Motor neuron (in vitro differentiated cells): ENCODE measurements around the gene SYT6. TPM values are rescaled to one million over a fixed set of nuclear protein-coding genes. Genes with fewer than 3 reads are reported as not detected.

Experiments
- ATAC-seq, 8 experiments: fragments of 200-7000 bp; cut with Tn5 transposase; replicated peaks in 6 of 8; 2 replicates each; pipeline ENCODE4 v1.8.0; 2021; ENCODE audit warnings: mild to moderate bottlenecking in 8 of 8, moderate library complexity in 8 of 8
- H3K27ac ChIP-seq, 2 donors: fragments of 250-450 bp; sonication (Bioruptor Pico); 2 replicates each; pipeline ENCODE4 v1.9.0; 2021; ENCODE audit warnings: antibody characterized with exemption in 2 of 2, mild to moderate bottlenecking in 2 of 2, moderate library complexity in 1 of 2
- H3K4me1 ChIP-seq, 2 donors: fragments of 250-450 bp; sonication (Bioruptor Pico); replicated peaks in 1 of 2; 2 replicates each; pipeline ENCODE4 v1.6.1; 2021; ENCODE audit warnings: antibody characterized with exemption in 2 of 2, mild to moderate bottlenecking in 2 of 2, moderate library complexity in 1 of 2
- H3K4me3 ChIP-seq, 5 donors: fragments of 250-450 bp; sonication (Bioruptor Pico); 2 replicates each; pipeline ENCODE4 v1.9.0; 2021; ENCODE audit warnings: antibody characterized with exemption in 5 of 5, mild to moderate bottlenecking in 5 of 5, moderate library complexity in 4 of 5
- WGBS, 10 experiments: fragments of 450-650 bp; shearing (Covaris generic); methylation state at CpG; one replicate each; pipeline ENCODE4 v1.0.0; 2022; 5-methylcytosine and 5-hydroxymethylcytosine counted together
- in situ Hi-C, 9 experiments: fragments of 400-800 bp; cut with MboI; loops; one replicate each; pipeline ENCODE4 v1.15.0; 2021; ENCODE audit warnings: low sequenced_read_pairs in 9 of 9, low pct_unique_long_range_greater_than_20kb in 2 of 9; ENCODE audit not compliant: unreplicated experiment in 9 of 9
- total RNA-seq, 8 experiments: library from RNA; unstranded; fragments of 300-600 nt; gene quantifications; 2 replicates each; pipeline versions ENCODE4 v1.2.3 to v1.2.4, GENCODE V29; 2022

Gene SYT6
- total RNA-seq, 8 experiments from 2014 or later, result 0.10 to 13.9 (median 10.7) TPM; not detected in 1

DNA sequence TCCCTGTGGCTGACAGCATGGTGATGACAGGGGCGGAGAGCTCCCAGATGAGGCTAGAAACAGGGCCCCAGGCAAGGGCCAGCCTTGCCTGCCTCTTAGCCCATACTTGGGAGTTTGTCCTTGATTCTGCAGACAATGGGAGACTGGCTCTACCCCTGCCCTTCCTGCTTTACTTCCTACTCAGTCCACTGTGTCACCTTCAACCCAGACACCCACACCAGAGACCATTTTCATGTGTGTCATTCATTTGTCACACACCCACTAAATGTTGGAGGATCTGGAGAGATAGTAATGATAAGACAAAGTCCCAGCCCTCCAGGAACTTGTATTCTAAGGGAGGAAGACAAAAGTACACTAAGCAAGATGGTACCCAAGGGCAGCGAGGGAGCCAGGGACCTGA lies 43.7 kb downstream of the SYT6 start:
- H3K27ac ChIP-seq, result no peak overlapping the region
- ATAC-seq, result peak in 2 of 8 experiments; percentile 15 to 46
- peaks cover 0 to 2% of the 10 kb centered on the region in 2 donors for H3K4me1 ChIP-seq
- in situ Hi-C loops, result no loop called here
- no peak overlapping the region for H3K4me3 ChIP-seq
- WGBS, 10 experiments, result 40 to 100% (median 83%) methylated on average over 1 to 2 of the region's 2 CpGs; no CpG with 5 or more reads in 3 of the 10 experiments

DNA sequence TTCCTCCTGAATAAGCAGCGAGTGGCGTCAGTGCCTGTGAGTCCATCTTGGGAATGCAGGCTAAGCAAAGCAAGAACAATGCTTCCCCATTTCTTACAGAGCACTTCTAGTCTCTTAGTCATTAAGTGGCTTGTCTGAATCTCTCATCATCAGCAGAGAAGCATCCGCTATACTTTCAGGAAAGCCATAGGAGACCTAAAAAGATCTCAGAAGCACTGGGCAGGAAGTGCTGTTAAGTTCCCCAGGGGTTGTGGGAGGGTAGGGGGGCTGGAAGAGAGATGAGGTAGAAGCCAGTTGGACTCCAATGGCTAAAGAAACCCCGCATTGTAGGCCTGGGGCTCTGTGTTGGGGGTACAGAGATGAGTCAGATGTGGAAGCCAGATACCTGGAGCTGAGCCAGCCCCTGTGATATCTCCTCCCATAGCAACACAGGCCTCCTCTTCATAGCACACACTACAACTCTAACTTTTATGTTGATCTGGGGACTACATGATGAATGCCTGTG lies 44.9 kb downstream of the SYT6 start:
- 88 to 100% (median 95%) methylated on average over 1 to 4 of the region's 4 CpGs; no CpG with 5 or more reads in 5 of the 10 experiments for WGBS, 10 experiments
- no peak overlapping the region for H3K4me3 ChIP-seq
- peaks cover 0 to 2% of the 10 kb centered on the region in 2 donors for H3K4me1 ChIP-seq
- ATAC-seq, result peak in 3 of 8 experiments; percentile 12 to 55 (median 49)
- H3K27ac ChIP-seq, result no peak overlapping the region
- in situ Hi-C loops, result no loop called here

DNA sequence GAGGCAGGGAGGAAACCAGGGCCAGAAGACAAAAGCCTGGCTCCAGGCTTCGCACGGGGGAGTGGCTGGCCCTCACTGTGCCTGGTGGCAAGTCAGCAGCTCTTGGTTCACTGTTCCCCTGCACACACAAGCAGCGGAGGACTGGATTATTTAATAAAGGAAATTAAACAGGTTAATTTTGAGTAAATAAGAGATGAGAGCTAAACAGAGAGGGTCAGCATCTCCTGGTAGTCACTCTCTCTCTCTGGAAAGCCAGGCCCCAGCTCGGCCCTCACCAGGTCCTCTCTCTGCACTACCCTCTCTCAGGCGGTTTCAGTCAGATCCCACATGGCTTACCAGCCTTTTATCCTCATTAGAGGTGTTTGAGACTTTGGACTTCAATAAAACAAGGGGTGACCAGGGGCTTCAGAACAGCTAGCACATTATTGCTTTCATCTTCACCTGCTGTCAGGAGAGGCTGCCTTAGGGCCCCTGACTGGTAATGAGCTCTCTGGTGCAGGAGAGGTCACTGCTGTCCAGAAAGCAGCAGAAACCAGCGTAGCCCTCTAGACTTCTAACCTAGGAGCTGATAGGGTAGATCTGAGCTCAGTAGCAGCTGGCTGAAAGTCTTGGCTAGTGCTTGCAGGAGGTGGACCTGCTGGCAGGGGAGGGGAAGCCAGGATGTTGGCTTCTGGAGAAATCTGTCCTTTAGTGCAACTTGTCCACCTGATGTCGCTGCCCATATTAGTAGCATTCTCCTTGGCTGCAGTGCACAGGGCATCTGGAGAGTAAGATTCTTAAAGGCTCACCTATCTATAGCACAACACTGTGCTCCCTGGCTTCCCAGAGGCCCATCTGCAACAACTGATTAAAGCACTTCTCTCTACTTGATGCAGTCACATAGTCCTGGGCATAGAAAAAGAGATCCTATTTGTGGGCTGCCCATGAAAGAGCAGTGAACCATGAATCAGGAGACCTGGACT lies 45.9 kb downstream of the SYT6 start:
- H3K27ac ChIP-seq, result no peak overlapping the region
- peaks cover 0 to 2% of the 10 kb centered on the region in 2 donors for H3K4me1 ChIP-seq
- H3K4me3 ChIP-seq, result no peak overlapping the region
- 42 to 91% (median 83%) methylated on average over 1 to 5 of the region's 7 CpGs; no CpG with 5 or more reads in 4 of the 10 experiments for WGBS, 10 experiments
- peak in 6 of 8 experiments; percentile 23 to 81 (median 45) for ATAC-seq
- in situ Hi-C loops, result no loop called here

DNA sequence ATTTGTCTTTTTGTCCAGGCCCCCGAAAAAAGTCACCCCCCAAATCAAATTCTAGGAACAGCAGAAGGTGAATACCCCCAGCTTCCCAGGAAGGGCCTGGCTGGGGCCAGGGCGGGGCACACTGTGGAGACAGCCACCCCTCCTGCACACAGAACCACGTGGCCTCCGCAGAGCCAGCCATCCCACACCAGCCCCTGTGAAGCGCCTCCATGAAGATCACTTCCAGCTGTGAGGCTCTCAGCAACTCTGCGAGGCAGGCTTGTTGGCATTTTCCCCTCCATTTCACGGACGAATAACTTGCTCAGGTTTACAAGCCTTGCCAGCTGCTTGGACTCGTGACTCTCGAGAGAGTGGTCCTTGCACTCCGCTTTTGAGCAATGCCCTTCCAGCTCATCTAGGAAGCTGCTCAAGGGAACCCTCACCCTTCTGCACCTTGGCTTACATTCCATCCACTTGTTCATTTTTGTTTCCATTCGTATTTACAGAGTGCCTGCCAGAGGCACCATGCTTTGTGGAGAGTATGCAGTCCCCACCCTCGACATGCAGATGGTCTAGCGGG lies 48.2 kb downstream of the SYT6 start:
- in situ Hi-C loops, result no loop called here
- WGBS, 10 experiments, result 0 to 94% (median 56%) methylated on average over 1 to 11 of the region's 14 CpGs; no CpG with 5 or more reads in 3 of the 10 experiments

DNA sequence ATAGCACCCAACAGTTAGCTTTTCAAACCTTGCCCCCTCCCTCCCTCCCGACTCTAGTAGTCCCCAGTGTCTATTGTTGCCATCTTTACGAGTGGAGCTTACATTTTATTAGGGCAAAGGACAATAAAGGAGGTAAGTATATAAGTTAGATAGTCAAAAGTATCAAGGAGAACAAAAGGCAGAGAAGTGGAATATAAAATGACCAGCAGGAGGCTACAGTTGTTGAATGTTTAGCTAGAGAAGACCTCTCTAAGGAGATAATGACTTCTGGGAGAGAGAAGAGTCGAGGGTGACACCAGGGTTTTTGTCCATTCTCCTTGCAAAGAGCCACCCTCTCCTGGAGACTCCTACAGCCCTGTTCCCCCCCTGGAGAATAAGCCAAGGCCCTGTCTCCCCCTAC lies 48.7 kb downstream of the SYT6 start:
- in situ Hi-C loops, result no loop called here
- WGBS, 10 experiments, result 24 to 100% (median 61%) methylated on average over 1 to 3 of the region's 3 CpGs; no CpG with 5 or more reads in 2 of the 10 experiments
- Histone ChIP-seq H3K4me3 (no peak overlapping the region), H3K4me1 (peaks cover 0 to 2% of the 10 kb centered on the region in 2 donors), H3K27ac (no peak overlapping the region)
- ATAC-seq, result peak in 2 of 8 experiments; percentile 12 to 14

More for the DNA sequence above, 48.2 kb downstream of the SYT6 start:
- no peak overlapping the region for H3K27ac ChIP-seq
- no peak overlapping the region for H3K4me3 ChIP-seq
- peaks cover 0 to 2% of the 10 kb centered on the region in 2 donors for H3K4me1 ChIP-seq
- peak in 6 of 8 experiments; percentile 63 to 84 (median 78) for ATAC-seq

DNA sequence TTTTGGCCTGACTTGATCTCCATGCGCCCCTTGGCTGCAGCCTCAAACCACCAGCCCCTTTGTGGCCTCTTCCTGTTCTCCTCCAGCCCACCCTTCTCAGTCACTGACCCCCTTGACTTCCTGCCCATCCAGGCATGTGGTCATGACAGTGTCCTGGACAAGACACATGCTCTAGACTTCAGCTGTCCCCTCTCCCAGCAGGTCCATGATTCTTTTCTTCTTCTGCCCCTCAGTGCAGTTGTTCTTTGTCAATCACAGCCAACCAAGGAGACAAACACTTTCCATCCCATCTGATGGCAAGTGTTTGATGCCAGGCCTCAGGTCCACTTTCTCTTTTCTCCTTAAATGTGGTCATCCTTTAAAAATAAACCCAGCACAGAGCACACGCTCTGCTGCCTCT lies 49.7 kb downstream of the SYT6 start:
- 57 to 100% (median 88%) methylated on average over 1 to 2 of the region's 2 CpGs; no CpG with 5 or more reads in 3 of the 10 experiments for WGBS, 10 experiments
- ATAC-seq, result no peak
- H3K4me3 ChIP-seq, result no peak overlapping the region
- in situ Hi-C loops, result no loop called here
- H3K27ac ChIP-seq, result no peak overlapping the region
- peaks cover 0 to 2% of the 10 kb centered on the region in 2 donors for H3K4me1 ChIP-seq

DNA sequence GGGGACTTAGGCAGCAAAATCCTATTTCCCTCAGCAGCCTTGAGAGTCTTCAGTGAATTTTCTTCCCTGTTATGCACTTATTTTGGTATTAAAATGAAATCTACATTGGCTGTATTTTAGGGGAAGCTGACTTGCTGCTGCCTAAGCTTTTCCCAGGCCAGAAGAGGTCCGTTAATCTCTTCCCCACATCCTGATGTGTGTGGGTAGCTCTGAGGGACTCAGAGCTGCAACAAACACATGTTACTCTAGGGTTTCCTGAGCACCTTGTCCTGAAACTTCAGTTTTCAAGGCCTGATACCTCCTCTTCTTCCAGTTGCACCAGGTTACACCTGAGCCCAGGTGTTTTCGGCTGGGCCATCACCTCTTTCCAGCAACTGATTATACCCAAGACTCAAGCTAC lies 51.5 kb downstream of the SYT6 start:
- in situ Hi-C loops, result no loop called here
- no peak for ATAC-seq
- WGBS, 10 experiments, result 80 to 100% (median 96%) methylated on average over 1 to 2 of the region's 2 CpGs; no CpG with 5 or more reads in 4 of the 10 experiments
- Histone ChIP-seq H3K4me3 (no peak overlapping the region), H3K27ac (no peak overlapping the region), H3K4me1 (peaks cover 0 to 2% of the 10 kb centered on the region in 2 donors)

DNA sequence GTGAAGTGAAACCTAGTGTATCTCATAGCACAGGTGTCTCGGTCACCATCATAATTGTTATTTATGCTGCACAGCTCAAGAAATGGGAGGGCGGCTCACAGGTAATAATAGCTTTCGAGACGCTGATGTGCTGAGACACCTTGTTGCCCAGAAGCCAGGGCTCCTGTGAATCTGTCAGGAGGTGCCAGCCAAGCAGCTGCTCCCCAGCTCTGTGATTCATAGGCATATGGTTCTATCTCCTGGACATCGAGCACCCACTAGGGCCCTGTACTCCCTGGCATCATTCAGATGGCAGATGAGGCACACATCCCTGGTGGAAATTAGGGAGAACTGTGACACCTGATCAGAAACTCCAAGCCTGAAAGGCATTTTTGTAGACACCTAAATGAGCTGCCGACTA lies 53.5 kb downstream of the SYT6 start:
- in situ Hi-C loops, result no loop called here
- Histone ChIP-seq H3K4me3 (no peak overlapping the region), H3K4me1 (peaks cover 3% of the 10 kb centered on the region in 2 donors), H3K27ac (no peak overlapping the region)
- WGBS, 10 experiments, result 60 to 100% (median 96%) methylated on average over 1 to 6 of the region's 6 CpGs; no CpG with 5 or more reads in 2 of the 10 experiments
- no peak for ATAC-seq

DNA sequence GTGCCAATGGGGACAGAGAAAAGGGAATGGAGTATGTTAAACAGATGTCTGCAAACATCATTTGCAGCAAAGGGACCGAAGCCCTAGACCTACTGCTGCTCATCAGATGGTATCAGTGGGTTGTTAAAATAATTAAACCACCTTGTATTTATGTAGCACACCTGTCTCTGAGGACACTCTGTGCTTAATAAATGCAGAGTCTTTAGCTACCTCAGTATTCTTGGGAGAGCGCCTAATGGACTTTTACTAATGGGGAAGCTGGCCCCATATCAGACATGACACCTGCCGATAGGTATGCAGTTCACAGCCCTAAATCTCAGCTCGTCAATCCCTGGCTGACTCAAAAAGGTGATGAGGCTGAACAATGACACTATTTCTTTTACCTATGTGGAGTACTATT lies 54.4 kb downstream of the SYT6 start:
- H3K4me1 ChIP-seq, result peaks cover 10 to 12% of the 10 kb centered on the region in 2 donors
- no peak for ATAC-seq
- no peak overlapping the region for H3K4me3 ChIP-seq
- WGBS, 10 experiments, result 0 to 97% (median 86%) methylated on average over 1 to 4 of the region's 4 CpGs; no CpG with 5 or more reads in 1 of the 10 experiments
- H3K27ac ChIP-seq, result no peak overlapping the region
- in situ Hi-C loops, result no loop called here

DNA sequence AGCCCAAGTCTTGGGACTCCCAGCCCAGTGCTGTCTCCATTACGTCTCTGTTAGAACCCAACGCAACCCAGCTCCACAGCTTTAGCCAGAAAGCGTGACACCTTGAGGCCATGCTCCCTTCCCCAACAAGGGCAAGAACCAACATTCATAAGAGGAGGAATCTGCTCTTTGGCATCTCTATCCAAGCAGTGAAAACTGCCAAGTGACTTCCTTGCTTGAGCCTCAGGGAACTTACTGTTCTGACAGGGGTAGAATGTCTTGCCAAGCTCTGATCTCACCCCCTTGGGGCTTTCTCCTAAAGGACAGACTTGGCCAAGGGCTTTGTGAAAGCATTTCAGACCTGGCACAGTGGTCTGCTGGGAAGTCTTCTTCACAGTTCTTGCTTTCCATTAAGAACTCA lies 56.6 kb downstream of the SYT6 start:
- Histone ChIP-seq H3K4me3 (no peak overlapping the region), H3K4me1 (peaks cover 30 to 33% of the 10 kb centered on the region in 2 donors), H3K27ac (no peak overlapping the region)
- in situ Hi-C loops, result no loop called here
- 63 to 100% (median 95%) methylated on average over 2 to 3 of the region's 3 CpGs; no CpG with 5 or more reads in 6 of the 10 experiments for WGBS, 10 experiments
- ATAC-seq, result no peak

DNA sequence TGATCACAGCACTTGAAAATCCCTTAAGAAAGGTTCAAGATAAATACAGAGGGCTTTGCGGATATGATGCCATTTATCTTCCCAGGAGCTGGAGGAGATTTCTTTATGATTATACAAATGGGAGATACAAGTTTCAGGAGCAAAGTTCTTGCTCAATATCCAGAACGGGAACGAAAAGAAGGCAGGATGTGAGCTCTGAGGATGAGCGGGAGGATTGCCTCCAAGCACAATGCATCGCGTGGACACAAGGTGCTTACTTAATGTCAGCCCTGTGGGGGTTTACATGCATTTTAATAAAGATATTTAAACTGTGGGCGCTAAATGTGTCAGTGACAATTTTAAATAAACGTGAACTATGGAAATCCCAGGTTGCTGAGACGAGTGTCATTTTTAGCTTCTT lies 59.0 kb downstream of the SYT6 start:
- in situ Hi-C loops, result no loop called here
- Histone ChIP-seq H3K4me1 (peaks cover 39 to 44% of the 10 kb centered on the region in 2 donors), H3K27ac (no peak overlapping the region), H3K4me3 (no peak overlapping the region)
- 76 to 96% (median 87%) methylated on average over 2 to 9 of the region's 9 CpGs; no CpG with 5 or more reads in 1 of the 10 experiments for WGBS, 10 experiments
- no peak for ATAC-seq

DNA sequence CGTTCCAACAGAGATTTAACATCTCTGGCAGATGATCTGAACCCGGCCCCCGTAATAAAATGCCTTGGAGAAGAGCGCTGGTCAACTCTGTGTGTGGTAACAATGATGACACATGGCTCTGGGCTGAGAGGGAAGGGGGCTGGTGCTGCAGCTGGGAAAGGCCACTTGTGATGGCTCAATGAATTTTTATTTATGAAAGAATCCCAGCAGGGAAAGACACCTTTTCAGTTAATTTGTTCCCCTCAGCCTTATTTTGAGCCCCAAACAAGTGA lies 59.4 kb downstream of the SYT6 start:
- in situ Hi-C loops, result no loop called here
- 0 to 70% (median 40%) methylated on average over 1 to 4 of the region's 4 CpGs for WGBS, 10 experiments
- Histone ChIP-seq H3K4me1 (peaks cover 39 to 44% of the 10 kb centered on the region in 2 donors), H3K4me3 (no peak overlapping the region), H3K27ac (no peak overlapping the region)
- peak in 6 of 8 experiments; percentile 33 to 53 (median 44) for ATAC-seq
